Prostate gland (tissue), 2 donors: ENCODE measurements around the gene INSRR.

ENCODE experiments used
- POLR2A ChIP-seq: fragments of 450-650 bp; IDR thresholded peaks from one replicate; pipeline ENCODE4 v1.6.1; 2016; ENCODE audit warnings: antibody characterized with exemption, mild to moderate bottlenecking
- POLR2AphosphoS5 ChIP-seq: sonication (generic); formaldehyde crosslinking; IDR thresholded peaks from one replicate; pipeline ENCODE4 v1.6.1; 2017; ENCODE audit warnings: antibody characterized with exemption
- TF ChIP-seq, protein P1 (sequence below), 4 experiments: fragments of 200-600 bp in 2 of 4; fragments of 450-650 bp in 2 of 4; sonication (generic) in 2 of 4; IDR thresholded peaks; 1 replicate in 3 of 4; 2 replicates in 1 of 4; pipeline ENCODE4 v1.5.1; 2016 to 2019; ENCODE audit warnings: antibody characterized with exemption in 4 of 4, mild to moderate bottlenecking in 2 of 4, moderate library complexity in 2 of 4

DNA sequence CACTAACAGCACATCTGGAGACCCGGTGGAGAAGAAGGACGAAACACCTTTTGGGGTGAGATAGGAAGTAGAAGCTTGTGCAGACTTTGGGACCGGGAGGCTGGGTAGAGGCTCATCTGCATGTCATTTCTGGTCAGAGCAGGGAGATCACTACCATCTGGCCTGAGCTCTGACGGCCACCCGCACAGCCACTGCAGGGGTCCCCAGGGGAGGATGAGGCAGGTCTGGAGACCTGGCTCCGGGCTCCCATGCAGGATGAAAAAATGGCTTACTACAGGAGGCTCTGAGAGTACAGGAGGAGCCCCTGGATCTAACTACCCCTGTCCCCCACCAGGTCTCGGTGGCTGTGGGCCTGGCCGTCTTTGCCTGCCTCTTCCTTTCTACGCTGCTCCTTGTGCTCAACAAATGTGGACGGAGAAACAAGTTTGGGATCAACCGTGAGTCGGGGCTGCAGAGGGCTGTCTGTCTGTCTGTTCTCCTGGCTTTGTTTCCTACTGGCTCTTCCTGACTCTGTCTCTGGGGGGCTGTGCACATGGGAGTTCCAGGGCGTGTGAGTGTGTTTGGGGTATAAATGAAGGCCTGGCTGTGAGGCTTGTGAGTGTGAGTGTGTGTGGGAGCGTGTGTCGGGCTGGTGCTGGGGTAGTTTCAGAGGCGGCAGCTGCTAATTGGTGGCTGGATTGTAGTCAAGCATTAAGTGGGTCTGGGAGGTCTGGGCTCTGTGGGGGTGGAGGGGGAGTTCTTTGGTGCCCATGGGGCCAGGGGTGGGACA, 15.8 kb upstream of the INSRR start:
- TF ChIP-seq POLR2AphosphoS5 (no peak), POLR2A (no peak)
- TF ChIP-seq, protein P1, sequence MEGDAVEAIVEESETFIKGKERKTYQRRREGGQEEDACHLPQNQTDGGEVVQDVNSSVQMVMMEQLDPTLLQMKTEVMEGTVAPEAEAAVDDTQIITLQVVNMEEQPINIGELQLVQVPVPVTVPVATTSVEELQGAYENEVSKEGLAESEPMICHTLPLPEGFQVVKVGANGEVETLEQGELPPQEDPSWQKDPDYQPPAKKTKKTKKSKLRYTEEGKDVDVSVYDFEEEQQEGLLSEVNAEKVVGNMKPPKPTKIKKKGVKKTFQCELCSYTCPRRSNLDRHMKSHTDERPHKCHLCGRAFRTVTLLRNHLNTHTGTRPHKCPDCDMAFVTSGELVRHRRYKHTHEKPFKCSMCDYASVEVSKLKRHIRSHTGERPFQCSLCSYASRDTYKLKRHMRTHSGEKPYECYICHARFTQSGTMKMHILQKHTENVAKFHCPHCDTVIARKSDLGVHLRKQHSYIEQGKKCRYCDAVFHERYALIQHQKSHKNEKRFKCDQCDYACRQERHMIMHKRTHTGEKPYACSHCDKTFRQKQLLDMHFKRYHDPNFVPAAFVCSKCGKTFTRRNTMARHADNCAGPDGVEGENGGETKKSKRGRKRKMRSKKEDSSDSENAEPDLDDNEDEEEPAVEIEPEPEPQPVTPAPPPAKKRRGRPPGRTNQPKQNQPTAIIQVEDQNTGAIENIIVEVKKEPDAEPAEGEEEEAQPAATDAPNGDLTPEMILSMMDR (IDR thresholded peaks at IDR 0.05), result no peak
